MM.1S (cell line): ENCODE measurements around the gene NUDT5.

Source experiments
- EZH2 ChIP-seq: fragments of 300-600 bp; sonication (generic); optimal IDR thresholded peaks from 2 replicates; pipeline ENCODE3; 2017; ENCODE audit warnings: low read depth, mild to moderate bottlenecking, antibody characterized with exemption, low read length, mixed read lengths
- EZH2phosphoT487 ChIP-seq: fragments of 300-600 bp; sonication (generic); IDR thresholded peaks from 2 replicates; pipeline ENCODE4 v1.6.1; 2018; ENCODE audit warnings: antibody characterized with exemption, low read length
- TF ChIP-seq, protein P1 (sequence below): fragments of 300-600 bp; sonication (generic); IDR thresholded peaks from 2 replicates; pipeline ENCODE4 v1.5.1; 2016; ENCODE audit warnings: antibody characterized with exemption, low read length, mixed read lengths

DNA sequence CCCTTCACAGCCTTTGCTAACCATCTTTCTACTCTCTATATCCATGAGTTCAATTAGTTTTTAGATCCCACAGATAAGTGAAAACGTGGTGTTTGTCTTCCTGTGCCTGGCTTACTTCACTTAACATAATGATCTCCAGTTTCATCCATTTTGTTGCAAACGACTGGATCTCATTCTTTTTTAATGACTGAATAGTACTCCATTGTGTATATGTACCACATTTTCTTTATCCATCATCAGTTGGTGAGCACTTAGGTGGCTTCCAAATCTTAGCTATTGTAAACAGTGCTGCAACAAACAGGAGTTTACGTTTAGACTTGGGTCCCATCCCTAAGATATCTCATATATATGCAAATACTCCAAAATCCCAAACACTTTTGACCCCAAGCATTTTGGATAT, 9.4 kb upstream of the NUDT5 start:
- TF ChIP-seq, protein P1, sequence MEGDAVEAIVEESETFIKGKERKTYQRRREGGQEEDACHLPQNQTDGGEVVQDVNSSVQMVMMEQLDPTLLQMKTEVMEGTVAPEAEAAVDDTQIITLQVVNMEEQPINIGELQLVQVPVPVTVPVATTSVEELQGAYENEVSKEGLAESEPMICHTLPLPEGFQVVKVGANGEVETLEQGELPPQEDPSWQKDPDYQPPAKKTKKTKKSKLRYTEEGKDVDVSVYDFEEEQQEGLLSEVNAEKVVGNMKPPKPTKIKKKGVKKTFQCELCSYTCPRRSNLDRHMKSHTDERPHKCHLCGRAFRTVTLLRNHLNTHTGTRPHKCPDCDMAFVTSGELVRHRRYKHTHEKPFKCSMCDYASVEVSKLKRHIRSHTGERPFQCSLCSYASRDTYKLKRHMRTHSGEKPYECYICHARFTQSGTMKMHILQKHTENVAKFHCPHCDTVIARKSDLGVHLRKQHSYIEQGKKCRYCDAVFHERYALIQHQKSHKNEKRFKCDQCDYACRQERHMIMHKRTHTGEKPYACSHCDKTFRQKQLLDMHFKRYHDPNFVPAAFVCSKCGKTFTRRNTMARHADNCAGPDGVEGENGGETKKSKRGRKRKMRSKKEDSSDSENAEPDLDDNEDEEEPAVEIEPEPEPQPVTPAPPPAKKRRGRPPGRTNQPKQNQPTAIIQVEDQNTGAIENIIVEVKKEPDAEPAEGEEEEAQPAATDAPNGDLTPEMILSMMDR: no peak
- TF ChIP-seq EZH2: no peak
- no peak for TF ChIP-seq EZH2phosphoT487
